Caco-2 (cell line): Measurements from ENCODE around the gene TENM4. TPM values are rescaled to one million over a fixed set of nuclear protein-coding genes. Genes with fewer than 3 reads are reported as not detected.

Experiments used
- BruUV-seq: library from RNA; stranded (reverse); fragments of 400-500 nt; replicated peaks from 2 replicates; lab custom pipeline; 2021; lab: Mats Ljungman, UMichigan
- CTCF ChIA-PET: fragments of 300-600 bp; sonication (Branson Sonifier 250); formaldehyde crosslinking; loops from one replicate; lab custom pipeline; 2022; ENCODE audit warnings: antibody characterized with exemption; lab: Charles Lee
- POLR2A ChIA-PET: fragments of 300-600 bp; sonication (Branson Sonifier 250); formaldehyde crosslinking; loops from one replicate; lab custom pipeline; 2022; ENCODE audit warnings: antibody characterized with exemption; lab: Charles Lee
- DNase-seq, 2 experiments: peaks; one replicate each; pipeline versions ENCODE4 v3.0.0 to v3.0.0-alpha.2; 2020 to 2022
- H3K27me3 ChIP-seq: replicated peaks from 2 replicates; pipeline ENCODE4 v1.6.0; 2011; ENCODE audit warnings: low read length; ENCODE audit not compliant: control insufficient read depth, insufficient read depth
- H3K36me3 ChIP-seq: 2 replicates; pipeline ENCODE4 v1.5.1; 2011; ENCODE audit warnings: low read length; ENCODE audit not compliant: control insufficient read depth, insufficient read depth
- H3K4me1 ChIP-seq: fragments of 250-450 bp; sonication (Bioruptor Pico); 2 replicates; pipeline ENCODE4 v1.5.1; 2020; ENCODE audit warnings: mild to moderate bottlenecking
- H3K4me3 ChIP-seq: 2 replicates; pipeline ENCODE4 v1.5.1; 2011; ENCODE audit warnings: low read depth, mild to moderate bottlenecking, control low read depth, low read length
- H3K9me3 ChIP-seq: fragments of 250-450 bp; sonication (Bioruptor Pico); 2 replicates; pipeline ENCODE4 v1.5.1; 2020; ENCODE audit warnings: mild to moderate bottlenecking, moderate library complexity
- H3K27ac Mint-ChIP-seq: one replicate; pipeline ENCODE4 v1.8.0; 2022; ENCODE audit warnings: mixed read lengths; ENCODE audit not compliant: unreplicated experiment
- H3K27me3 Mint-ChIP-seq: one replicate; pipeline ENCODE4 v1.8.0; 2022; ENCODE audit warnings: mixed read lengths; ENCODE audit not compliant: insufficient read depth, unreplicated experiment
- H3K36me3 Mint-ChIP-seq: one replicate; pipeline ENCODE4 v1.8.0; 2022; ENCODE audit warnings: mild to moderate bottlenecking, mixed read lengths; ENCODE audit not compliant: insufficient read depth, unreplicated experiment
- H3K4me1 Mint-ChIP-seq: one replicate; pipeline ENCODE4 v1.8.0; 2022; ENCODE audit warnings: low read depth, mixed read lengths; ENCODE audit not compliant: unreplicated experiment
- H3K4me3 Mint-ChIP-seq: one replicate; pipeline ENCODE4 v1.8.0; 2022; ENCODE audit warnings: mild to moderate bottlenecking, moderate library complexity, mixed read lengths; ENCODE audit not compliant: unreplicated experiment
- H3K9me3 Mint-ChIP-seq: one replicate; pipeline ENCODE4 v1.8.0; 2022; ENCODE audit warnings: mixed read lengths; ENCODE audit not compliant: unreplicated experiment
- intact Hi-C: fragments of 100-400 bp; cut with micrococcal nuclease; formaldehyde crosslinking; loops from one replicate; pipeline ENCODE4 v1.10.0; 2022; ENCODE audit not compliant: unreplicated experiment
- total RNA-seq: library from RNA; stranded (reverse); gene quantifications from 2 replicates; pipeline ENCODE4 v1.2.3, GENCODE V29; 2022
- TF ChIP-seq, protein P1 (sequence below), 2 experiments: fragments of 200-600 bp in 1 of 2; IDR thresholded peaks; 1 replicate in 1 of 2; 2 replicates in 1 of 2; pipeline versions ENCODE4 v1.5.1 to v1.8.0; 2011 to 2022; ENCODE audit warnings: antibody characterized with exemption in 1 of 2, control low read depth in 1 of 2, inconsistent platforms in 1 of 2, low read depth in 1 of 2, low read length in 1 of 2, mild to moderate bottlenecking in 1 of 2, moderate library complexity in 1 of 2; ENCODE audit not compliant: insufficient read depth in 1 of 2, severe bottlenecking in 1 of 2, unreplicated experiment in 1 of 2

The TENM4 gene
- total RNA-seq, 1 experiment from 2014 or later, result 1.1 TPM

DNA sequence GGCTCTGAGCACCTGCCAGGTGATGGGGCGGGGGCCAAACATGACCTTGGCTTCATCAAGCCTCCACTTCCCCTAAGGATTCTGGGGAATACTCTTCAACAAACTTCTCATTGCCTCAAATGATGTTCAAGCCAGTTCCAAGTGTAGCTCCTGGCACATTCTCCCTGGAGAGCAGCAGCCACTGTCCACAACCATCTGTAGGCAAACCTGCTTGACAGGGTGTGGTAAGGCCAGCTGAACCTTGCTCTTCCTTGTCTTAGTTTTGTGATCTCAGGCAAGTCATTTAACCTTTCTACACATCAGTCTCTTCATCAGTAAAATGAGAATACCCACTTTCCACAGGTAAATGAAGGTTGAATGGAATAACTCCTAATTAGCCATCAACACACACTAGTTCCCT lies 323.3 kb downstream of the TENM4 start:
- TF ChIP-seq, protein P1, sequence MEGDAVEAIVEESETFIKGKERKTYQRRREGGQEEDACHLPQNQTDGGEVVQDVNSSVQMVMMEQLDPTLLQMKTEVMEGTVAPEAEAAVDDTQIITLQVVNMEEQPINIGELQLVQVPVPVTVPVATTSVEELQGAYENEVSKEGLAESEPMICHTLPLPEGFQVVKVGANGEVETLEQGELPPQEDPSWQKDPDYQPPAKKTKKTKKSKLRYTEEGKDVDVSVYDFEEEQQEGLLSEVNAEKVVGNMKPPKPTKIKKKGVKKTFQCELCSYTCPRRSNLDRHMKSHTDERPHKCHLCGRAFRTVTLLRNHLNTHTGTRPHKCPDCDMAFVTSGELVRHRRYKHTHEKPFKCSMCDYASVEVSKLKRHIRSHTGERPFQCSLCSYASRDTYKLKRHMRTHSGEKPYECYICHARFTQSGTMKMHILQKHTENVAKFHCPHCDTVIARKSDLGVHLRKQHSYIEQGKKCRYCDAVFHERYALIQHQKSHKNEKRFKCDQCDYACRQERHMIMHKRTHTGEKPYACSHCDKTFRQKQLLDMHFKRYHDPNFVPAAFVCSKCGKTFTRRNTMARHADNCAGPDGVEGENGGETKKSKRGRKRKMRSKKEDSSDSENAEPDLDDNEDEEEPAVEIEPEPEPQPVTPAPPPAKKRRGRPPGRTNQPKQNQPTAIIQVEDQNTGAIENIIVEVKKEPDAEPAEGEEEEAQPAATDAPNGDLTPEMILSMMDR (IDR thresholded peaks at IDR 0.05; ENCODE audit: insufficient read depth in 1 of 2, low read depth in 1 of 2, low read length in 1 of 2, severe bottlenecking in 1 of 2, unreplicated experiment in 1 of 2), result no peak
- intact Hi-C loops, result no loop called here
- no peak for DNase-seq
- H3K4me1 Mint-ChIP-seq, result no peaks in the 10 kb centered on the region
- ChIA-PET POLR2A (no interaction called here), CTCF (no interaction called here)
- H3K27me3 Mint-ChIP-seq, result no peaks in the 10 kb centered on the region
- no peaks in the 10 kb centered on the region for H3K36me3 ChIP-seq
- no peak overlapping the region for H3K27ac Mint-ChIP-seq
- H3K4me3 ChIP-seq, result no peak overlapping the region
- H3K27me3 ChIP-seq, result no peaks in the 10 kb centered on the region; the same call in 1 of the 2 replicates
- H3K9me3 ChIP-seq, result no peaks in the 10 kb centered on the region
- H3K4me1 ChIP-seq, result no peaks in the 10 kb centered on the region
- no peaks in the 10 kb centered on the region for H3K36me3 Mint-ChIP-seq
- BruUV-seq, result no TSS peak
- no peaks in the 10 kb centered on the region for H3K9me3 Mint-ChIP-seq
- no peak overlapping the region for H3K4me3 Mint-ChIP-seq

DNA sequence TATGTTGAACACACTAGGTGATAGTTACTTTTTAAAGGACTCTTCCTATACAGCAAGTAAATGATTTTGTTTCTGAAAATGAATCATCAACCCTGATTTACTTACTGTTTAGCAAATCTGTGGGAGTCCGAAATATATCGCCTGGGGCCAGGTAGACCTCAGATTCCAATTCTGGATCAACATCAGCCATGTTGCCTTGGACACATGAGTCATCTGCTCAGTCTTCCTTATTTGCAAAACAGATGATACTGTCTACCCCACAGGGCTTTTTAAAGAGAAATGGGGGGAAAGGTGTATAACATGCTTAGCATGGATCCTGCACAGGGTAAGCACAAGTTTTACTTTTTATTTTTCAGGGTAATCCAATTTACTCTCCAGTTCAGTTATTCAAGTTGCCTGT lies 324.2 kb downstream of the TENM4 start:
- no peaks in the 10 kb centered on the region for H3K36me3 Mint-ChIP-seq
- Histone ChIP-seq H3K4me3 (no peak overlapping the region), H3K27me3 (no peaks in the 10 kb centered on the region; the same call in 1 of the 2 replicates), H3K36me3 (no peaks in the 10 kb centered on the region), H3K9me3 (no peaks in the 10 kb centered on the region), H3K4me1 (no peaks in the 10 kb centered on the region)
- intact Hi-C loops, result no loop called here
- no TSS peak for BruUV-seq
- H3K9me3 Mint-ChIP-seq, result no peaks in the 10 kb centered on the region
- DNase-seq, result no peak
- ChIA-PET CTCF (no interaction called here), POLR2A (no interaction called here)
- TF ChIP-seq, protein P1 (IDR thresholded peaks at IDR 0.05; ENCODE audit: insufficient read depth in 1 of 2, low read depth in 1 of 2, low read length in 1 of 2, severe bottlenecking in 1 of 2, unreplicated experiment in 1 of 2), result no peak
- no peaks in the 10 kb centered on the region for H3K4me1 Mint-ChIP-seq
- H3K27me3 Mint-ChIP-seq, result no peaks in the 10 kb centered on the region
- H3K27ac Mint-ChIP-seq, result no peak overlapping the region
- H3K4me3 Mint-ChIP-seq, result no peak overlapping the region

DNA sequence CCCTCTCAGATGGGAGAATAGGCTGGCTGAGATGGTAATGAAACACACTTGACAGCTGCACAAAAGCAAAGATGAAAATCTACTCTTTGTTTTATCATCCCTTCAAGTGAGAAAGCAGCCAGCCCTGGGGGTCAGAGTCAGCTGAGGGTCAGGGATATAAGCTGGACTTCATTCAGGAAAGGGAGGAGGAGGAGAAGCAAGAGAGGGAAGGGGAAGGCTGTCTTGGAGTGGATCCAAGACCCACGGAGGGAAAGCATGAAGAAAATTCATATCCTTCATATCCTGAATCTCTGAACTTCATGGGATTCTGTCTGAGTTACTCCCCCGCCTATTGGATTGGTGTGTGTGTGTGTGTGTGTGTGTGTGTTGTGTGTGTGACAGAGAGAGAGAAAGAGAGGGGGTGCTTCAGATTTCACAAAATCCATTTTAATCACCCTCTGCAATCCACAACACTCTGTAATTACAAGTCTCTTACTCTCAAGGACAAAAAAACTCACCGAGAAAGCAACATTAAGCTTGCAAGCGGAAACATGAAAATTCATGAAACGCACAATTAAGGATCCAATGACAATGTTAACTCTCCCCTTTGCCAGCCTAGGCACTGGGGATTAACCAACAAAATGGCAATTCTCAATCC lies 327.7 kb downstream of the TENM4 start:
- H3K27me3 ChIP-seq, result no peaks in the 10 kb centered on the region; the same call in 1 of the 2 replicates
- no peak overlapping the region for H3K27ac Mint-ChIP-seq
- no peaks in the 10 kb centered on the region for H3K4me1 Mint-ChIP-seq
- no peaks in the 10 kb centered on the region for H3K9me3 Mint-ChIP-seq
- ChIA-PET POLR2A (no interaction called here), CTCF (no interaction called here)
- no peaks in the 10 kb centered on the region for H3K27me3 Mint-ChIP-seq
- BruUV-seq, result no TSS peak
- TF ChIP-seq, protein P1 (IDR thresholded peaks at IDR 0.05; ENCODE audit: insufficient read depth in 1 of 2, low read depth in 1 of 2, low read length in 1 of 2, severe bottlenecking in 1 of 2, unreplicated experiment in 1 of 2), result no peak
- no peak for DNase-seq
- H3K36me3 Mint-ChIP-seq, result no peaks in the 10 kb centered on the region
- intact Hi-C loops, result no loop called here
- no peak overlapping the region for H3K4me3 Mint-ChIP-seq
- no peaks in the 10 kb centered on the region for H3K4me1 ChIP-seq
- H3K9me3 ChIP-seq, result no peaks in the 10 kb centered on the region
- no peak overlapping the region for H3K4me3 ChIP-seq
- no peaks in the 10 kb centered on the region for H3K36me3 ChIP-seq
